GM12878 (cell line): ENCODE results near the gene METAP1. TPM values are rescaled to one million over a fixed set of nuclear protein-coding genes. Genes with fewer than 3 reads are reported as not detected.

Experiments
- ATAC-seq: fragments of 200-7000 bp; cut with Tn5 transposase; 3 replicates; pipeline ENCODE4 v1.9.1; 2020; ENCODE audit warnings: mild to moderate bottlenecking, moderate library complexity
- BruUV-seq: library from RNA; stranded (reverse); fragments of 400-500 nt; replicated peaks from 2 replicates; lab custom pipeline; 2021; lab: Mats Ljungman, UMichigan
- CTCF ChIA-PET: fragments of 300-600 bp; sonication (Branson Sonifier 250); formaldehyde crosslinking; extraction: SDS; loops from one replicate; lab custom pipeline; 2021; ENCODE audit warnings: inconsistent platforms; lab: Yijun Ruan, JAX
- POLR2A ChIA-PET: fragments of 350-600 bp; formaldehyde crosslinking; extraction: SDS; loops from one replicate; lab custom pipeline; 2021; ENCODE audit warnings: inconsistent platforms; lab: Charles Lee
- RAD21 ChIA-PET: fragments of 300-600 bp; sonication (Branson Sonifier 250); formaldehyde crosslinking; loops from one replicate; lab custom pipeline; 2023; ENCODE audit warnings: antibody characterized with exemption; ENCODE audit not compliant: unreplicated experiment; lab: Charles Lee
- SMC1A ChIA-PET: fragments of 300-600 bp; sonication (Branson Sonifier 250); formaldehyde crosslinking; loops from one replicate; lab custom pipeline; 2023; ENCODE audit not compliant: unreplicated experiment, uncharacterized antibody; lab: Charles Lee
- DNase-seq: peaks from one replicate; pipeline ENCODE4 v3.0.0-alpha.2; 2011; ENCODE audit warnings: low read depth, low spot score
- FAIRE-seq: peaks from 3 replicates; lab custom pipeline; 2011; peaks lifted over from hg19 to GRCh38; lab: Jason Lieb, UNC
- H2AFZ ChIP-seq: 2 replicates; pipeline ENCODE4 v1.6.0; 2011; ENCODE audit warnings: low read depth, low read length, control low read depth; ENCODE audit not compliant: control insufficient read depth
- H3K27ac ChIP-seq: 2 replicates; pipeline ENCODE4 v1.5.1; 2011; ENCODE audit warnings: control low read depth; ENCODE audit not compliant: control insufficient read depth, insufficient read depth
- H3K27me3 ChIP-seq, 2 experiments: replicated peaks in 1 of 2; 2 replicates each; pipeline versions ENCODE4 v1.6.0 to v1.6.1; 2011; ENCODE audit warnings: low read length in 1 of 2; ENCODE audit not compliant: control insufficient read depth in 2 of 2, insufficient read depth in 2 of 2
- H3K36me3 ChIP-seq, 2 experiments: 2 replicates each; pipeline ENCODE4 v1.5.1; 2011; ENCODE audit warnings: low read length in 1 of 2; ENCODE audit not compliant: control insufficient read depth in 2 of 2, insufficient read depth in 2 of 2
- H3K4me1 ChIP-seq: 2 replicates; pipeline ENCODE4 v1.6.1; 2011; ENCODE audit warnings: mild to moderate bottlenecking, low read length, moderate library complexity, mixed read lengths; ENCODE audit not compliant: control insufficient read depth, insufficient read depth
- H3K4me2 ChIP-seq: 2 replicates; pipeline ENCODE4 v1.6.0; 2011; ENCODE audit warnings: control low read depth; ENCODE audit not compliant: control insufficient read depth, insufficient read depth
- H3K4me3 ChIP-seq: fragments of 200-600 bp; sonication (generic); 2 replicates; pipeline ENCODE4 v1.5.1; 2016
- H3K79me2 ChIP-seq: 2 replicates; pipeline ENCODE4 v1.6.0; 2011; ENCODE audit warnings: low read length; ENCODE audit not compliant: control insufficient read depth, insufficient read depth
- H3K9ac ChIP-seq: 2 replicates; pipeline ENCODE4 v1.8.0; 2011; ENCODE audit warnings: low read length, control low read depth, mixed read lengths; ENCODE audit not compliant: control insufficient read depth, insufficient read depth
- H3K9me3 ChIP-seq: replicated peaks from 3 replicates; pipeline ENCODE4 v1.5.1; 2011; ENCODE audit warnings: mild to moderate bottlenecking, low read length; ENCODE audit not compliant: control insufficient read depth, insufficient read depth
- H4K20me1 ChIP-seq: 2 replicates; pipeline ENCODE4 v1.6.0; 2011; ENCODE audit not compliant: control insufficient read depth, insufficient read depth
- WGBS: methylation state at CpG from one replicate; pipeline ENCODE4 v1.1.6; 2016; ENCODE audit warnings: low lambda C conversion rate; ENCODE audit not compliant: insufficient replicate concordance, insufficient coverage; ENCODE audit errors: missing lambda C conversion rate; 5-methylcytosine and 5-hydroxymethylcytosine counted together
- in situ Hi-C: fragments of 300-500 bp; cut with MboI; formaldehyde crosslinking; loops from 9 replicates; pipeline ENCODE4 v1.14.3; 2018; ENCODE audit warnings: mixed read lengths
- intact Hi-C: fragments of 100-400 bp; cut with micrococcal nuclease; formaldehyde crosslinking; loops from one replicate; pipeline ENCODE4 v1.14.2; 2022; ENCODE audit not compliant: unreplicated experiment
- polyA plus RNA-seq, 11 experiments: library from polyadenylated mRNA; depleted of rRNA in 4 of 11; unstranded in 6 of 11; stranded (reverse) in 5 of 11; fragments of >200 nt; fragmentation: Nextera tagmentation in 4 of 11; fragmentation: Illumina TruSeq in 1 of 11; extraction: Ambion mirVana in 4 of 11; extraction: Trizol in 1 of 11; gene quantifications; 1 replicate in 1 of 11; 2 replicates in 10 of 11; pipeline versions ENCODE4 v1.2.1 to v1.2.3, GENCODE V29; 2011 to 2016; ENCODE audit warnings: inconsistent platforms in 2 of 11, missing spikeins in 2 of 11, low read depth in 1 of 11
- total RNA-seq, 4 experiments: library from RNA; depleted of rRNA in 3 of 4; stranded (reverse); fragments of >200 nt in 3 of 4; fragmentation: Illumina TruSeq in 1 of 4; extraction: Trizol in 1 of 4; gene quantifications; 2 replicates each; pipeline versions ENCODE4 v1.2.1 to v1.2.3, GENCODE V29; 2013 to 2021
- TF ChIP-seq, protein P1 (sequence below): fragments of 450-650 bp; IDR thresholded peaks from 2 replicates; pipeline ENCODE4 v1.6.1; 2016; ENCODE audit warnings: mild to moderate bottlenecking
- TF ChIP-seq, protein P2 (sequence below): IDR thresholded peaks from 2 replicates; pipeline ENCODE4 v1.6.1; 2012; ENCODE audit warnings: low read depth, low read length, improper control_type of control experiment
- TF ChIP-seq, protein P3 (sequence below): fragments of 150-350 bp; IDR thresholded peaks from 2 replicates; pipeline ENCODE4 v1.6.1; 2016; ENCODE audit warnings: low read depth, low read length

METAP1 gene
- total and polyA plus RNA-seq, 10 of the 15 experiments (the other 5 are each of a cell fraction or from before 2014, with no cell fraction given), result 22.7 to 71.4 (median 45.1) TPM

DNA sequence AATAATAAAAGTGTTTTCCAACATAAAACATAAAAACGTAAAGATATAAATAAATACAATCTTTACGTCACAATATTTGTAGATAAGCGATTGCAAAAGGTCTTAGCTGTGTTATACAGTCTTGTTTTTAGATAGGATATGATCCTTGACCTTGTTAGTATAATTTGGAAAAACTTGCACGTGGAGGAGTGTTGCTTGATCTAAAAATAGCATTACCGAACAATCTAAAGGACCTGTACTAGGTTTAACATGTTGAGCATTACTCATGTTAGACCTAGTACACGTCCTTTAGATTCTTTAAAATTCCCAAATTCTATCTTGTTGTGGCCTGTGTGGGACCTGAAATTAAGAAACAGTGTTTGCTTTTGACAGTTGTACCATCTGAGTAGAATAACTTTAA is 1.6 kb downstream of the METAP1 start:
- Histone ChIP-seq H3K4me1 (no peaks in the 10 kb centered on the region), H4K20me1 (no peaks in the 10 kb centered on the region; the same call in 1 of the 2 replicates), H3K27ac (no peak overlapping the region), H3K9ac (no peak overlapping the region), H2AFZ (no peak overlapping the region), H3K36me3 (no peaks in the 10 kb centered on the region), H3K9me3 (no peaks in the 10 kb centered on the region; the same call in 2 of the 3 replicates), H3K4me2 (peak overlapping the region; percentile 61), H3K79me2 (peaks cover 60% of the 10 kb centered on the region)
- no peak for ATAC-seq
- POLR2A ChIA-PET, result no interaction called here
- SMC1A ChIA-PET, result interaction anchor here (2.9 to 12.4 kb wide), 3 partner anchors 10 to 407 kb away, joined by 13 to 166 read pairs (median 38); no protein-coding TSS in a partner anchor
- CTCF ChIA-PET, result interaction anchor here (0.8 to 17.9 kb wide), 4 partner anchors 9 to 407 kb away, joined by 3 to 287 read pairs (median 4); no protein-coding TSS in a partner anchor
- RAD21 ChIA-PET, result interaction anchor here (2.9 to 4.2 kb wide), 3 partner anchors 31 to 407 kb away, joined by 19 to 103 read pairs (median 44); no protein-coding TSS in a partner anchor
- intact Hi-C loops, result loop anchor here (5.0 to 10.0 kb wide), 3 partner anchors 332 to 828 kb away; no protein-coding TSS in a partner anchor
- TF ChIP-seq, protein P1, sequence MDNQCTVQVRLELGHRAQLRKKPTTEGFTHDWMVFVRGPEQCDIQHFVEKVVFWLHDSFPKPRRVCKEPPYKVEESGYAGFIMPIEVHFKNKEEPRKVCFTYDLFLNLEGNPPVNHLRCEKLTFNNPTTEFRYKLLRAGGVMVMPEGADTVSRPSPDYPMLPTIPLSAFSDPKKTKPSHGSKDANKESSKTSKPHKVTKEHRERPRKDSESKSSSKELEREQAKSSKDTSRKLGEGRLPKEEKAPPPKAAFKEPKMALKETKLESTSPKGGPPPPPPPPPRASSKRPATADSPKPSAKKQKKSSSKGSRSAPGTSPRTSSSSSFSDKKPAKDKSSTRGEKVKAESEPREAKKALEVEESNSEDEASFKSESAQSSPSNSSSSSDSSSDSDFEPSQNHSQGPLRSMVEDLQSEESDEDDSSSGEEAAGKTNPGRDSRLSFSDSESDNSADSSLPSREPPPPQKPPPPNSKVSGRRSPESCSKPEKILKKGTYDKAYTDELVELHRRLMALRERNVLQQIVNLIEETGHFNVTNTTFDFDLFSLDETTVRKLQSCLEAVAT, result peak; percentile 69; the same call in 1 of the 2 replicates
- TF ChIP-seq, protein P2, sequence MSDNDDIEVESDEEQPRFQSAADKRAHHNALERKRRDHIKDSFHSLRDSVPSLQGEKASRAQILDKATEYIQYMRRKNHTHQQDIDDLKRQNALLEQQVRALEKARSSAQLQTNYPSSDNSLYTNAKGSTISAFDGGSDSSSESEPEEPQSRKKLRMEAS, result no peak
- TF ChIP-seq, protein P3, sequence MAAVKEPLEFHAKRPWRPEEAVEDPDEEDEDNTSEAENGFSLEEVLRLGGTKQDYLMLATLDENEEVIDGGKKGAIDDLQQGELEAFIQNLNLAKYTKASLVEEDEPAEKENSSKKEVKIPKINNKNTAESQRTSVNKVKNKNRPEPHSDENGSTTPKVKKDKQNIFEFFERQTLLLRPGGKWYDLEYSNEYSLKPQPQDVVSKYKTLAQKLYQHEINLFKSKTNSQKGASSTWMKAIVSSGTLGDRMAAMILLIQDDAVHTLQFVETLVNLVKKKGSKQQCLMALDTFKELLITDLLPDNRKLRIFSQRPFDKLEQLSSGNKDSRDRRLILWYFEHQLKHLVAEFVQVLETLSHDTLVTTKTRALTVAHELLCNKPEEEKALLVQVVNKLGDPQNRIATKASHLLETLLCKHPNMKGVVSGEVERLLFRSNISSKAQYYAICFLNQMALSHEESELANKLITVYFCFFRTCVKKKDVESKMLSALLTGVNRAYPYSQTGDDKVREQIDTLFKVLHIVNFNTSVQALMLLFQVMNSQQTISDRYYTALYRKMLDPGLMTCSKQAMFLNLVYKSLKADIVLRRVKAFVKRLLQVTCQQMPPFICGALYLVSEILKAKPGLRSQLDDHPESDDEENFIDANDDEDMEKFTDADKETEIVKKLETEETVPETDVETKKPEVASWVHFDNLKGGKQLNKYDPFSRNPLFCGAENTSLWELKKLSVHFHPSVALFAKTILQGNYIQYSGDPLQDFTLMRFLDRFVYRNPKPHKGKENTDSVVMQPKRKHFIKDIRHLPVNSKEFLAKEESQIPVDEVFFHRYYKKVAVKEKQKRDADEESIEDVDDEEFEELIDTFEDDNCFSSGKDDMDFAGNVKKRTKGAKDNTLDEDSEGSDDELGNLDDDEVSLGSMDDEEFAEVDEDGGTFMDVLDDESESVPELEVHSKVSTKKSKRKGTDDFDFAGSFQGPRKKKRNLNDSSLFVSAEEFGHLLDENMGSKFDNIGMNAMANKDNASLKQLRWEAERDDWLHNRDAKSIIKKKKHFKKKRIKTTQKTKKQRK, result no peak
- TF ChIP-seq, all 136 proteins: peak for 1
- no peaks in the 10 kb centered on the region for H3K27me3 ChIP-seq
- no peak for DNase-seq
- FAIRE-seq, result no peak
- H3K4me3 ChIP-seq, result peak overlapping the region; percentile 94; the same call in 1 of the 2 replicates
- no TSS peak for BruUV-seq
- in situ Hi-C loops, result loop anchor here (5.0 to 10.0 kb wide), 2 partner anchors 55 to 408 kb away; no protein-coding TSS in a partner anchor
- WGBS, result 75% methylated on average over 6 of the region's 6 CpGs
